ENCODE results near the gene ERC2.

DNA sequence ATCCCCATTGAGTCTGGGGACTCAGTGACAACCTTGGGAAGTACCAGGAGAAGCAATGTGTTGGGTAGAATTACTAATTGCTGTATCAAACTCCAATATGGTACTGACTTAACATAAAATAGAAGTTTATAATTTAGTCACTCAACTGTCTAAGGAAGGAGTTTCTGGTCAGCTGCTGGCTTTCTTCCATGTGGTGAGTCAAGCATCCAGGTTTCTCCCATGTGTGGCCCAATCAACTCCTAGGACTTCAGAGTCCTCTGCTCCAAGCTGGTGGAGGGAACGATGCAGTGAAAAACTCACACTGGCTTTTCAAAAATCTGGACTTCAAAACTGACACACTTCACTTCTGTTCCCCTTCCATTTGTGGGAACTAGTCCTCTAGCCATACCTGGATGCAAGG, 1006.4 kb downstream of the ERC2 start:
- TF ChIP-seq, protein P1, sequence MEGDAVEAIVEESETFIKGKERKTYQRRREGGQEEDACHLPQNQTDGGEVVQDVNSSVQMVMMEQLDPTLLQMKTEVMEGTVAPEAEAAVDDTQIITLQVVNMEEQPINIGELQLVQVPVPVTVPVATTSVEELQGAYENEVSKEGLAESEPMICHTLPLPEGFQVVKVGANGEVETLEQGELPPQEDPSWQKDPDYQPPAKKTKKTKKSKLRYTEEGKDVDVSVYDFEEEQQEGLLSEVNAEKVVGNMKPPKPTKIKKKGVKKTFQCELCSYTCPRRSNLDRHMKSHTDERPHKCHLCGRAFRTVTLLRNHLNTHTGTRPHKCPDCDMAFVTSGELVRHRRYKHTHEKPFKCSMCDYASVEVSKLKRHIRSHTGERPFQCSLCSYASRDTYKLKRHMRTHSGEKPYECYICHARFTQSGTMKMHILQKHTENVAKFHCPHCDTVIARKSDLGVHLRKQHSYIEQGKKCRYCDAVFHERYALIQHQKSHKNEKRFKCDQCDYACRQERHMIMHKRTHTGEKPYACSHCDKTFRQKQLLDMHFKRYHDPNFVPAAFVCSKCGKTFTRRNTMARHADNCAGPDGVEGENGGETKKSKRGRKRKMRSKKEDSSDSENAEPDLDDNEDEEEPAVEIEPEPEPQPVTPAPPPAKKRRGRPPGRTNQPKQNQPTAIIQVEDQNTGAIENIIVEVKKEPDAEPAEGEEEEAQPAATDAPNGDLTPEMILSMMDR (IDR thresholded peaks at IDR 0.05; ENCODE audit: low read length), result no peak
- TF ChIP-seq EZH2 (IDR thresholded peaks at IDR 0.05; ENCODE audit: borderline replicate concordance, low read length), result no peak
